ENCODE data around the gene IFRD2. TPM values are rescaled to one million over a fixed set of nuclear protein-coding genes. Genes with fewer than 3 reads are reported as not detected.
"Not testable (repeated sequence)": the region's sequence is repeated elsewhere in the genome, so short reads cannot be mapped to it uniquely, and the experiment has no call there.

Gene IFRD2
- total RNA-seq, 1 donor from 2014 or later, result 233 TPM

- H3K4me1 Mint-ChIP-seq, result peaks cover 58% of the 10 kb centered on the region
- H3K36me3 Mint-ChIP-seq (ENCODE audit: low read depth), result peaks cover 15% of the 10 kb centered on the region
- DNase-seq; intact Hi-C loops (cut with micrococcal nuclease); H3K27me3 Mint-ChIP-seq; H3K9me3 Mint-ChIP-seq: not testable (repeated sequence)
- peak overlapping the region; percentile 86 for H3K4me3 Mint-ChIP-seq
- H3K27ac Mint-ChIP-seq, result peak overlapping the region; percentile 92
Observed at GRCh38 chr3:50244813-50245212, 47.4 kb downstream of the IFRD2 start.

- Mint-ChIP-seq H3K27ac (peak overlapping the region; percentile 95), H3K4me3 (peak overlapping the region; percentile 78), H3K27me3 (no peaks in the 10 kb centered on the region), H3K36me3 (ENCODE audit: low read depth) (peaks cover 24% of the 10 kb centered on the region), H3K4me1 (peaks cover 71% of the 10 kb centered on the region), H3K9me3 (no peaks in the 10 kb centered on the region)
- DNase-seq, result no peak
- intact Hi-C loops (cut with micrococcal nuclease), result no loop called here
Observed at GRCh38 chr3:50243543-50243895, 48.7 kb downstream of the IFRD2 start.

DNA sequence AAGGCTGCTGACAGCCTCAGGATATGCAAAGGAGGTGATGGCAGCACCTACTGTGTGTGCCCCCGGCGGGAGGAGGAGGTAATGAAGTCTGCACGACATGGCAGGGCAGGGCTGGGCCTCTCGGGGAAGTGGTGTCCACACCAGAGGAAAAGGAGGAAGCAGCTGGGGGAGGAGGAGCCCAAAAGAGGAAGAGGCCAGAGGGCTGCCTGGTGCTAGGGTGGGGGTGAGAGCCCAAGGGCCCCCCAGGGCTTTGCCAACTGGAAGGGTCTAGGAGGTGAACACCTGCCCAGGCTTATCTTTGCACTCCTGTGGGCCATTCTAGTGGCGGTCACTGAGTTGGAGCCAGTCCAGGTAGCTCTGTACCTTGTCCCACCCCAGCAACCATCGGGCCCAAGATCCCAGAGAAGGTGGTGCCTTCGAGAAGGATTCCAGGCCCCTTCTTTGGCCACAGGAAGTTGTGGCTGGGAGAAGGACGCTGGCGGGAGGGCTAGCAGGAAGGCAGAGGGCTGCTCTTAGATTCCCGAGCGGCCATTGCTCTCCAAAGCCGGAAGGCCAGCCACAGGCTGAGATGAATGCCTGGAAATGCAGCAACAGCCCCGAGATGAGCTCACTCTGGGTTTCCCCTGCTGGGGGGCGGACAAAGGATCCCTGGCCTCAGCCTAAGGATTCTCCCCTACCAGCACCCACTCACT lies 49.2 kb downstream of the IFRD2 start:
- Mint-ChIP-seq H3K36me3 (ENCODE audit: low read depth) (peaks cover 23% of the 10 kb centered on the region), H3K27me3 (no peaks in the 10 kb centered on the region), H3K4me3 (peak overlapping the region; percentile 78), H3K9me3 (no peaks in the 10 kb centered on the region), H3K4me1 (peaks cover 72% of the 10 kb centered on the region), H3K27ac (peak overlapping the region; percentile 95)
- intact Hi-C loops (cut with micrococcal nuclease), result loop anchor here (1.0 kb wide), 1 partner anchor 28 kb away; no protein-coding TSS in a partner anchor
- peak; percentile 75 for DNase-seq

GRCh38 chr3:50242381-50242770 lies 49.9 kb downstream of the IFRD2 start:
- intact Hi-C loops (cut with micrococcal nuclease), result loop anchor here (1.0 kb wide), 1 partner anchor 29 kb away; no protein-coding TSS in a partner anchor
- peak overlapping the region; percentile 95 for H3K27ac Mint-ChIP-seq
- no peaks in the 10 kb centered on the region for H3K27me3 Mint-ChIP-seq
- peaks cover 24% of the 10 kb centered on the region for H3K36me3 Mint-ChIP-seq (ENCODE audit: low read depth)
- DNase-seq, result no peak
- H3K4me3 Mint-ChIP-seq, result peak overlapping the region; percentile 78
- no peaks in the 10 kb centered on the region for H3K9me3 Mint-ChIP-seq
- H3K4me1 Mint-ChIP-seq, result peaks cover 71% of the 10 kb centered on the region

DNA sequence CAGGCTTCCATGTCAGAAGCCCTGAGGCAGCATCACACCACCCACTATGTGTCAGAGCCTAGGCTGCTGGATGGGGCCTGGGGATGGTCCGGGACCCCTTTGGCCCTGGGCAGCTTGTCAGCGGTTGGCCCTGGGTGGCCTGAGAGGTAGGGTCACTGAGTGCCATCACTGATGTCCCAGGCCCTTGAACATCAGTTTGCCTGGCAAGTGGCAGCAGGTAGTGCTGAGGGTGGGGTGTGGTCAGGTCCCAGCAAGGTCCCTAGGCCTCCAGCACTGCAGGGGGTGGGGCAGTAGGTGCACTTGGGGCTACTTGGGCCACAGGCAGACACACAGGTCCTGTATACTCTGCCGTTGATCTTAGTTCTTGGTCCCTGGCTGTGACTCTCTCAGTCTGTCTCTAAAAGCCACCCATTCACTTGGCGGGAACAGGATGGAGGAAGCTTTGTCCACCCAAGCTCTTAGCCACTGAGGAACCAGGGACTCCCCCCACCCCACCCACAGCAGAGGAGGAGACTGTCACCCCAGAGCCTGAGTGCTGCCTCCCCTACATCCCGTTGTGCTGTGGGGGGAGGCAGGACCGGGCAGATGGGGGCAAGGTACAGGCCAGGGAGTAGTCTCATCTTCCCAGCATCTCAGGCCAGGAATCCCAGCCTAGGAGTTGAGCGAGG lies 50.4 kb downstream of the IFRD2 start:
- Mint-ChIP-seq H3K36me3 (ENCODE audit: low read depth) (peaks cover 29% of the 10 kb centered on the region), H3K9me3 (no peaks in the 10 kb centered on the region), H3K27me3 (no peaks in the 10 kb centered on the region), H3K27ac (peak overlapping the region; percentile 95), H3K4me1 (peaks cover 66% of the 10 kb centered on the region), H3K4me3 (peak overlapping the region; percentile 78)
- no peak for DNase-seq
- intact Hi-C loops (cut with micrococcal nuclease), result loop anchor here (1.0 kb wide), 1 partner anchor 29 kb away; no protein-coding TSS in a partner anchor

DNA sequence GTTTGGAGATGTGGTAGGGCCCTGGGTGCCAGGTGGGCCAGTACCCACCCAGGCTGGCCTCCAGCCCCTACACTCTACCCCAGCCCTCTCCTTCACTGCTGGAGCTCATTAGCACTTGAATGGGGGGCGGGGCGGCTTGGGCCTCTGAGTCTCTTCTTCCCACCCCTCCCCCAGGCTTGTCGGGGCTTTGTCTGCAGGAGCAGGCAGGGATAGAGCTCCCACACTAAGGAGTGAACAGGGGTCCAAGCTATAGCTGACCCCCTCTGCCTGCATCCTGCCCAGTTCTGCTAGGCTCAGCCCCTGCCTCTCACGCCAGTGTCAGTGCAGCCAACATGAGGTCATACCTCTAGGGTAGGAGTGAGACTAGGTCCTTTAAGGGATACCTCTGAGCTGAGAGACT lies 51.1 kb downstream of the IFRD2 start:
- H3K36me3 Mint-ChIP-seq (ENCODE audit: low read depth), result peaks cover 30% of the 10 kb centered on the region
- H3K27me3 Mint-ChIP-seq, result no peaks in the 10 kb centered on the region
- no peak for DNase-seq
- no peaks in the 10 kb centered on the region for H3K9me3 Mint-ChIP-seq
- intact Hi-C loops (cut with micrococcal nuclease), result no loop called here
- peak overlapping the region; percentile 78 for H3K4me3 Mint-ChIP-seq
- peaks cover 60% of the 10 kb centered on the region for H3K4me1 Mint-ChIP-seq
- peak overlapping the region; percentile 95 for H3K27ac Mint-ChIP-seq

DNA sequence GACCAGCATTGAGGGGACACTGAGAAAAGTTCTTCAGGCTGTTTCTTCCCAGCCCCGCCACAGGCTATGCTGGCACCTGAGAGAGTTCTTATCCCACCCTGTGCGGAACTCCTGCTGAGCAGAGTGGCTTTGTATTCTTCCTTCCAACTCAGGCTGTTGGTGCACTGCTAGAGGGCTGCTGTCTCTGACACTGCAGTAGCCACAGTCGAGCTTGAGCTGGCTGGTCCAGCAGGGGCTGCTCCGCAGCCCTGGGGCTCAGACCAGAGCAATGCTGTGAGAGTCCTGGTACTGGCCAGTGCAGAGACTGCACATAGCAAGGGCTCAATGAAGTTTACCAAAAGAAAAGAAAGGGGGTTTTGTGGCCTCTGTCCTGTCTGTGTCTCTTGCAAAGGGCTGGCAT lies 52.6 kb downstream of the IFRD2 start:
- H3K4me3 Mint-ChIP-seq, result peak overlapping the region; percentile 99

DNA sequence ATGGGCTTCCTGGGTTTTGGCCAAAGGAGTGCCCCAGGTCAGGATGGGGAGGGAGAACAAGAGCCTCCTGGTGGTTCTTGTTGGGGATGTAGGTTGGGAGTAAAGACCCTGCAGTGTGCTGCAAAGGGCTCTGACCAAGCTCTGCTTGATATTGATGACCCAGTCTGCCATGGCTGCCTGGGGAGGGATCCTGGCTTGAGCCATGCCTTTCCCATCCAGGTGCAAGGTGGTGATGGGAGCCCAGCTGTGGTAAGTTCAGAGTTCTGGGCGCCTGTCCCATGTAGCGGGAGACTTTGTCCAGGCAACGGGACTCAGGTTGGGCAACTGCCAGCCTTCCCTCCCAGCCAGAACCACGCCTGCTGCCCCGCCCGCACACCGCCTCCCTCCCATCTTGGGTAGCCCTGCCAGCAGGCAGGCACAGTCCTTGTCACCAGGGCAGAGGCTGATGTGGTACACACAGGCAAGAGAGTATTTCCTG lies 53.6 kb downstream of the IFRD2 start:
- Mint-ChIP-seq H3K9me3 (no peaks in the 10 kb centered on the region), H3K4me1 (peaks cover 48% of the 10 kb centered on the region), H3K27me3 (no peaks in the 10 kb centered on the region), H3K36me3 (ENCODE audit: low read depth) (peaks cover 28% of the 10 kb centered on the region), H3K27ac (peak overlapping the region; percentile 94), H3K4me3 (peak overlapping the region; percentile 99)
- DNase-seq, result no peak
- intact Hi-C loops (cut with micrococcal nuclease), result loop anchor here (1.0 to 5.0 kb wide), 7 partner anchors 8 to 1521 kb away; partner anchors contain the start of genes C3orf18, CISH, HEMK1 and HYAL3

More for the DNA sequence above, 52.6 kb downstream of the IFRD2 start:
- intact Hi-C loops (cut with micrococcal nuclease), result loop anchor here (5.0 kb wide), 5 partner anchors 98 to 1522 kb away; partner anchors contain the start of genes C3orf18, CISH, HEMK1 and IP6K1
- Mint-ChIP-seq H3K4me1 (peaks cover 55% of the 10 kb centered on the region), H3K27ac (peak overlapping the region; percentile 82), H3K27me3 (no peaks in the 10 kb centered on the region), H3K36me3 (ENCODE audit: low read depth) (peaks cover 30% of the 10 kb centered on the region), H3K9me3 (no peaks in the 10 kb centered on the region)
- no peak for DNase-seq

- peak overlapping the region; percentile 94 for H3K27ac Mint-ChIP-seq
- H3K9me3 Mint-ChIP-seq, result no peaks in the 10 kb centered on the region
- intact Hi-C loops (cut with micrococcal nuclease), result loop anchor here (1.0 to 5.0 kb wide), 8 partner anchors 8 to 1521 kb away; partner anchors contain the start of genes C3orf18, CISH, HEMK1 and HYAL3
- H3K36me3 Mint-ChIP-seq (ENCODE audit: low read depth), result peaks cover 27% of the 10 kb centered on the region
- no peaks in the 10 kb centered on the region for H3K27me3 Mint-ChIP-seq
- DNase-seq, result peak; percentile 96
- peaks cover 46% of the 10 kb centered on the region for H3K4me1 Mint-ChIP-seq
- H3K4me3 Mint-ChIP-seq, result peak overlapping the region; percentile 99
Observed at GRCh38 chr3:50237754-50238548, 54.3 kb downstream of the IFRD2 start.

Other genes with a start within 250 kb of the IFRD2 start
- 154 and 161 TPM in 2 replicates for gene RBM5, start 203.5 kb downstream of the IFRD2 start, total RNA-seq
- gene SEMA3F, start 137.1 kb downstream of the IFRD2 start, total RNA-seq, result 0.14 and 0.31 TPM in 2 replicates
- not detected in 2 replicates for gene GNAT1, start 100.8 kb downstream of the IFRD2 start, total RNA-seq
- not detected in 2 replicates for gene SLC38A3, start 87.2 kb downstream of the IFRD2 start, total RNA-seq
- gene GNAI2, start 56.2 kb downstream of the IFRD2 start, total RNA-seq, result 225 and 232 TPM in 2 replicates
- 0.45 and 0.82 TPM in 2 replicates for gene SEMA3B, start 23.3 kb downstream of the IFRD2 start, total RNA-seq
- not detected in 2 replicates for gene LSMEM2, start 13.3 kb downstream of the IFRD2 start, total RNA-seq
- 7.1 and 7.3 TPM in 2 replicates for gene HYAL3, start 7.0 kb upstream of the IFRD2 start, total RNA-seq
- 17.3 and 20.0 TPM in 2 replicates for gene NAA80, start 7.0 kb upstream of the IFRD2 start, total RNA-seq
- gene HYAL1, start 11.1 kb upstream of the IFRD2 start, total RNA-seq, result 0.28 and 0.50 TPM in 2 replicates
- 14.4 and 16.3 TPM in 2 replicates for gene HYAL2, start 30.3 kb upstream of the IFRD2 start, total RNA-seq
- 24.4 and 25.0 TPM in 2 replicates for gene TUSC2, start 35.8 kb upstream of the IFRD2 start, total RNA-seq
- gene RASSF1, start 48.4 kb upstream of the IFRD2 start, total RNA-seq, result 68.3 and 68.8 TPM in 2 replicates
- gene ZMYND10, start 53.3 kb upstream of the IFRD2 start, total RNA-seq, result 1.2 and 1.3 TPM in 2 replicates
- gene NPRL2, start 58.3 kb upstream of the IFRD2 start, total RNA-seq, result 38.1 and 43.0 TPM in 2 replicates
- 23.9 and 27.0 TPM in 2 replicates for gene CYB561D2, start 58.4 kb upstream of the IFRD2 start, total RNA-seq
- gene TMEM115, start 67.1 kb upstream of the IFRD2 start, total RNA-seq, result 20.3 and 20.5 TPM in 2 replicates
- gene CACNA2D2, start 211.2 kb upstream of the IFRD2 start, total RNA-seq, result 0.23 and 0.62 TPM in 2 replicates

Measured in activated CD4-positive, alpha-beta T cell treated with anti-CD3 and anti-CD28 coated beads, Interleukin-2, amount 10 ng/mL, durations not matched to agents 24 days and 14 days (primary cell).